Kidney (tissue), 14 donors: ENCODE data around the gene PARP15. TPM values are rescaled to one million over a fixed set of nuclear protein-coding genes. Genes with fewer than 3 reads are reported as not detected.
"Not testable (repeated sequence)": the region's sequence is repeated elsewhere in the genome, so short reads cannot be mapped to it uniquely, and the experiment has no call there.

Source experiments
- DNase-seq, 5 donors: peaks; one replicate each; pipeline ENCODE4 v3.0.0-alpha.2; 2013 to 2020
- FAIRE-seq: peaks from 2 replicates; lab custom pipeline; 2012; peaks lifted over from hg19 to GRCh38; lab: Jason Lieb, UNC
- H3K27ac ChIP-seq, 2 donors: one replicate each; pipeline ENCODE4 v1.7.0; 2013; ENCODE audit warnings: low read depth in 2 of 2, low read length in 2 of 2, inconsistent platforms in 1 of 2
- H3K27me3 ChIP-seq: one replicate; pipeline ENCODE4 v1.7.1; 2013; ENCODE audit warnings: low read length, inconsistent platforms; ENCODE audit not compliant: control insufficient read depth, insufficient read depth
- H3K36me3 ChIP-seq, 3 donors: one replicate each; pipeline versions ENCODE4 v1.7.0 to v1.7.1; 2013; ENCODE audit warnings: low read length in 3 of 3, control low read depth in 1 of 3, inconsistent platforms in 1 of 3; ENCODE audit not compliant: insufficient read depth in 3 of 3, control insufficient read depth in 2 of 3
- H3K4me1 ChIP-seq, 3 donors: one replicate each; pipeline versions ENCODE4 v1.7.0 to v1.7.1; 2013; ENCODE audit warnings: low read length in 3 of 3, inconsistent platforms in 1 of 3, low read depth in 1 of 3; ENCODE audit not compliant: control insufficient read depth in 2 of 3, insufficient read depth in 2 of 3
- H3K4me3 ChIP-seq, 3 donors: one replicate each; pipeline versions ENCODE4 v1.7.0 to v1.8.1; 2013; ENCODE audit warnings: low read length in 3 of 3, control low read depth in 1 of 3, inconsistent platforms in 1 of 3
- H3K9ac ChIP-seq, 3 donors: one replicate each; pipeline versions ENCODE4 v1.7.0 to v1.7.1; 2013; ENCODE audit warnings: low read length in 3 of 3, control low read depth in 1 of 3, inconsistent platforms in 1 of 3
- H3K9me3 ChIP-seq, 3 donors: one replicate each; pipeline versions ENCODE4 v1.7.0 to v1.7.1; 2013; ENCODE audit warnings: low read length in 3 of 3, control low read depth in 1 of 3, inconsistent platforms in 1 of 3; ENCODE audit not compliant: control insufficient read depth in 2 of 3, insufficient read depth in 1 of 3
- CTCF ChIP-seq: IDR thresholded peaks from 3 replicates; pipeline ENCODE4 v1.5.1; 2012; ENCODE audit warnings: mild to moderate bottlenecking, moderate library complexity, borderline replicate concordance; ENCODE audit not compliant: insufficient read depth; ENCODE audit errors: extremely low read depth
- intact Hi-C: fragments of 100-400 bp; cut with DNase I; formaldehyde crosslinking; loops from one replicate; pipeline ENCODE4 v1.11.1; 2022
- polyA plus RNA-seq: library from polyadenylated mRNA; stranded (reverse); fragments of 350-450 nt; fragmentation: Illumina TruSeq; extraction: RNeasy Lipid Tissue Mini Kit (QIAGEN cat#74804); gene quantifications from one replicate; pipeline ENCODE4 v1.2.3, GENCODE V29; 2014; ENCODE audit warnings: low read depth, low replicate concordance; ENCODE audit not compliant: insufficient read depth
- total RNA-seq: library from RNA; stranded (reverse); fragmentation: NEBNext Ultra II Directional; extraction: Animal tissue kit (Norgen Biotek cat#: 25700); gene quantifications from one replicate; pipeline ENCODE4 v1.2.1, GENCODE V29; 2021
- donor health status: control.
- donor health status: control.
- donor health status: control.
- donor health status: control.
- donor health status: control.
- donor health status: DM: yes; HTN: yes; CAD: no.
- donor health status: Normal renal cell carcinoma (clear cell type).

The PARP15 gene
- total and polyA plus RNA-seq, 2 donors from 2014 or later = 4.9 TPM; not detected in 1

- Histone ChIP-seq H3K36me3 (peaks cover 0 to 8% (median 6%) of the 10 kb centered on the region in 3 donors), H3K4me1 (peaks cover 0 to 11% (median 9%) of the 10 kb centered on the region in 3 donors), H3K27me3 (no peaks in the 10 kb centered on the region), H3K9me3 (no peaks in the 10 kb centered on the region), H3K4me3 (peak overlapping the region in 2 of 3 donors; percentile 73 to 77), H3K27ac (peak overlapping the region; percentile 90 to 98), H3K9ac (peak overlapping the region in 2 of 3 donors; percentile 74 to 88)
- no peak for DNase-seq
- intact Hi-C loops = loop anchor here (5.0 kb wide), 1 partner anchor 114 kb away; no protein-coding TSS in a partner anchor
- no peak for FAIRE-seq
- TF ChIP-seq CTCF = no peak
These were observed 14.3 kb upstream of the PARP15 start for GRCh38 chr3:122562923-122563716.

- no peak for TF ChIP-seq CTCF
- Histone ChIP-seq H3K4me3 (peak overlapping the region; percentile 71 to 77 (median 73)), H3K9me3 (no peaks in the 10 kb centered on the region), H3K9ac (peak overlapping the region; percentile 67 to 88 (median 74)), H3K27me3 (no peaks in the 10 kb centered on the region), H3K27ac (peak overlapping the region; percentile 90 to 98), H3K4me1 (peaks cover 0 to 11% (median 9%) of the 10 kb centered on the region in 3 donors), H3K36me3 (peaks cover 0 to 8% (median 6%) of the 10 kb centered on the region in 3 donors)
- DNase-seq (peak in 4 of 5 donors; percentile 13 to 44 (median 39)), FAIRE-seq (no peak)
- intact Hi-C loops = loop anchor here (5.0 kb wide), 1 partner anchor 114 kb away; no protein-coding TSS in a partner anchor
These were observed 13.8 kb upstream of the PARP15 start for GRCh38 chr3:122563717-122564025.

GRCh38 chr3:122564155-122564912, 13.1 kb upstream of the PARP15 start, which contains the start of the genes DTX3L and PARP9:
Gene DTX3L, plus strand, starts transcription at chr3:122564338. Its CDS starts 89 bp downstream, at chr3:122564427.
Gene PARP9, minus strand, starts transcription at chr3:122564300. Its CDS starts 4,680 bp downstream, at chr3:122559620.
- H3K36me3 ChIP-seq = peaks cover 0 to 10% (median 6%) of the 10 kb centered on the region in 3 donors
- peak; percentile 83 to 95 (median 87) for DNase-seq
- no peak for FAIRE-seq
- H3K4me1 ChIP-seq = peaks cover 0 to 11% (median 9%) of the 10 kb centered on the region in 3 donors
- no peaks in the 10 kb centered on the region for H3K9me3 ChIP-seq
- TF ChIP-seq CTCF = no peak
- peak within 1 kb of the TSS; percentile 67 to 88 (median 83) for H3K9ac ChIP-seq
- no peaks in the 10 kb centered on the region for H3K27me3 ChIP-seq
- H3K27ac ChIP-seq = peak within 1 kb of the TSS; percentile 90 to 98
- H3K4me3 ChIP-seq = peak within 1 kb of the TSS; percentile 71 to 77 (median 73)
- intact Hi-C loops = loop anchor here (5.0 kb wide), 1 partner anchor 113 kb away; no protein-coding TSS in a partner anchor

GRCh38 chr3:122568131-122568530, 9.3 kb upstream of the PARP15 start:
- H3K36me3 ChIP-seq = peaks cover 0 to 20% (median 6%) of the 10 kb centered on the region in 3 donors
- FAIRE-seq, H3K27ac ChIP-seq, H3K4me3 ChIP-seq, H3K4me1 ChIP-seq, H3K9me3 ChIP-seq, intact Hi-C loops, DNase-seq, H3K27me3 ChIP-seq, H3K9ac ChIP-seq: not testable (repeated sequence)
